PC-3 (cell line): Measurements from ENCODE around the gene OR2Y1.

ENCODE experiments used
- EZH2 ChIP-seq: fragments of 300-600 bp; sonication (generic); IDR thresholded peaks from one replicate; pipeline ENCODE4 v1.6.1; 2017; ENCODE audit warnings: antibody characterized with exemption, mild to moderate bottlenecking, low read length; ENCODE audit not compliant: unreplicated experiment
- EZH2phosphoT487 ChIP-seq: fragments of 300-600 bp; sonication (generic); IDR thresholded peaks from 2 replicates; pipeline ENCODE4 v1.6.1; 2018; ENCODE audit warnings: mild to moderate bottlenecking, antibody characterized with exemption, low read length, borderline replicate concordance
- TF ChIP-seq, protein P1 (sequence below): fragments of 300-600 bp; sonication (generic); conservative IDR thresholded peaks from 2 replicates; pipeline ENCODE4 v1.5.1; 2017; ENCODE audit warnings: antibody characterized with exemption, low read depth, mild to moderate bottlenecking, low read length

DNA sequence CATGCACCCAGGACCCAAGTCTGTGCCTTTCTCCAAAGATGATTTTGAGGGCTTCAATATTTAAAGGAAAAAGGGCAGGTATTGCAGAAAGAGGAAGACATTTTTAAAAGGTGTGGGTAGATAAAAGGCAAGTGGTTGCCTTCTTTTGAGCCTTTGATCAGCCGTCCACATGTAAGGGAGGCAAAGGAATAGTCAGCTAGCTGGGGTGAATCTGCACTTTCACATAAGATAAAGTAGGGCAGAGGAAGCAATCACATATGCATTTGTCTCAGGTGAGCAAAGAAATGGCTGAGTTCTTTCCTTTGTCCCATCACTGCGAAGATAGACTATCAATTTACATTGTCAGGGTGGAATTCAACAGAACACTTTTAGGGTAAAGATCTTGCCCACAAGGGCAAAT is 42.9 kb upstream of the OR2Y1 start:
- TF ChIP-seq, protein P1, sequence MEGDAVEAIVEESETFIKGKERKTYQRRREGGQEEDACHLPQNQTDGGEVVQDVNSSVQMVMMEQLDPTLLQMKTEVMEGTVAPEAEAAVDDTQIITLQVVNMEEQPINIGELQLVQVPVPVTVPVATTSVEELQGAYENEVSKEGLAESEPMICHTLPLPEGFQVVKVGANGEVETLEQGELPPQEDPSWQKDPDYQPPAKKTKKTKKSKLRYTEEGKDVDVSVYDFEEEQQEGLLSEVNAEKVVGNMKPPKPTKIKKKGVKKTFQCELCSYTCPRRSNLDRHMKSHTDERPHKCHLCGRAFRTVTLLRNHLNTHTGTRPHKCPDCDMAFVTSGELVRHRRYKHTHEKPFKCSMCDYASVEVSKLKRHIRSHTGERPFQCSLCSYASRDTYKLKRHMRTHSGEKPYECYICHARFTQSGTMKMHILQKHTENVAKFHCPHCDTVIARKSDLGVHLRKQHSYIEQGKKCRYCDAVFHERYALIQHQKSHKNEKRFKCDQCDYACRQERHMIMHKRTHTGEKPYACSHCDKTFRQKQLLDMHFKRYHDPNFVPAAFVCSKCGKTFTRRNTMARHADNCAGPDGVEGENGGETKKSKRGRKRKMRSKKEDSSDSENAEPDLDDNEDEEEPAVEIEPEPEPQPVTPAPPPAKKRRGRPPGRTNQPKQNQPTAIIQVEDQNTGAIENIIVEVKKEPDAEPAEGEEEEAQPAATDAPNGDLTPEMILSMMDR = no peak
- TF ChIP-seq EZH2 (no peak), EZH2phosphoT487 (no peak)
